ENCODE results near the gene PDE3A.

- no peak for TF ChIP-seq CTCF (IDR thresholded peaks at IDR 0.05)
- no peak for TF ChIP-seq POLR2A (IDR thresholded peaks at IDR 0.05)
Measured at GRCh38 chr12:20377750-20378149, 9.4 kb downstream of the PDE3A start.

All from breast epithelium (tissue), 3 donors.